Activated T-helper 17 cell treated with anti-CD3 and anti-CD28 coated beads, Interleukin-2, amount 50 U/mL, for 72 hours (primary cell): ENCODE data around the gene SMOC2. TPM values are rescaled to one million over a fixed set of nuclear protein-coding genes. Genes with fewer than 3 reads are reported as not detected.

Experiments used
- ATAC-seq: fragments of 150-1000 bp; cut with Tn5 transposase; replicated peaks from 2 replicates; pipeline ENCODE4 v1.10.0; 2021; ENCODE audit warnings: mild to moderate bottlenecking, moderate library complexity
- H3K27ac Mint-ChIP-seq: one replicate; pipeline ENCODE4 v1.8.0; 2022; ENCODE audit warnings: mixed read lengths
- H3K27me3 Mint-ChIP-seq: one replicate; pipeline ENCODE4 v1.8.0; 2022; ENCODE audit warnings: mixed read lengths
- H3K36me3 Mint-ChIP-seq: one replicate; pipeline ENCODE4 v1.8.0; 2022; ENCODE audit warnings: low read depth, mild to moderate bottlenecking, mixed read lengths
- H3K4me1 Mint-ChIP-seq: one replicate; pipeline ENCODE4 v1.8.0; 2022; ENCODE audit warnings: mixed read lengths
- H3K4me3 Mint-ChIP-seq: one replicate; pipeline ENCODE4 v1.8.0; 2022; ENCODE audit warnings: mild to moderate bottlenecking, mixed read lengths
- H3K9me3 Mint-ChIP-seq: one replicate; pipeline ENCODE4 v1.8.0; 2022; ENCODE audit warnings: mixed read lengths
- total RNA-seq, 2 donors: library from RNA; stranded (reverse); gene quantifications; one replicate each; pipeline ENCODE4 v1.2.3, GENCODE V29; 2022

Gene SMOC2
- total RNA-seq, 2 donors from 2014 or later, result not detected

- Mint-ChIP-seq H3K36me3 (no peaks in the 10 kb centered on the region), H3K4me3 (no peak overlapping the region), H3K27ac (no peak overlapping the region), H3K27me3 (peaks cover 57% of the 10 kb centered on the region), H3K9me3 (no peaks in the 10 kb centered on the region), H3K4me1 (no peaks in the 10 kb centered on the region)
- no peak for ATAC-seq
Observed at GRCh38 chr6:168447700-168448099, 6.7 kb downstream of the SMOC2 start.

- H3K27me3 Mint-ChIP-seq, result peaks cover 52% of the 10 kb centered on the region
- H3K9me3 Mint-ChIP-seq, result no peaks in the 10 kb centered on the region
- ATAC-seq, result no peak
- no peaks in the 10 kb centered on the region for H3K36me3 Mint-ChIP-seq
- no peak overlapping the region for H3K27ac Mint-ChIP-seq
- H3K4me3 Mint-ChIP-seq, result no peak overlapping the region
- no peaks in the 10 kb centered on the region for H3K4me1 Mint-ChIP-seq
Observed at GRCh38 chr6:168448243-168448855, 7.4 kb downstream of the SMOC2 start.

- ATAC-seq, result no peak
- Mint-ChIP-seq H3K27ac (no peak overlapping the region), H3K9me3 (no peaks in the 10 kb centered on the region), H3K36me3 (no peaks in the 10 kb centered on the region), H3K4me3 (no peak overlapping the region), H3K4me1 (no peaks in the 10 kb centered on the region), H3K27me3 (peaks cover 37% of the 10 kb centered on the region)
Observed at GRCh38 chr6:168450917-168451316, 9.9 kb downstream of the SMOC2 start.

- peaks cover 32% of the 10 kb centered on the region for H3K27me3 Mint-ChIP-seq
- H3K9me3 Mint-ChIP-seq, result no peaks in the 10 kb centered on the region
- H3K27ac Mint-ChIP-seq, result no peak overlapping the region
- no peaks in the 10 kb centered on the region for H3K36me3 Mint-ChIP-seq
- no peak for ATAC-seq
- H3K4me1 Mint-ChIP-seq, result no peaks in the 10 kb centered on the region
- no peak overlapping the region for H3K4me3 Mint-ChIP-seq
Observed at GRCh38 chr6:168451805-168452517, 11.0 kb downstream of the SMOC2 start.

- no peaks in the 10 kb centered on the region for H3K36me3 Mint-ChIP-seq
- H3K4me3 Mint-ChIP-seq, result no peak overlapping the region
- ATAC-seq, result no peak
- H3K27me3 Mint-ChIP-seq, result peaks cover 29% of the 10 kb centered on the region
- no peak overlapping the region for H3K27ac Mint-ChIP-seq
- H3K9me3 Mint-ChIP-seq, result no peaks in the 10 kb centered on the region
- H3K4me1 Mint-ChIP-seq, result no peaks in the 10 kb centered on the region
Observed at GRCh38 chr6:168452685-168453377, 11.8 kb downstream of the SMOC2 start.

- no peak for ATAC-seq
- no peaks in the 10 kb centered on the region for H3K4me1 Mint-ChIP-seq
- no peak overlapping the region for H3K4me3 Mint-ChIP-seq
- H3K9me3 Mint-ChIP-seq, result no peaks in the 10 kb centered on the region
- H3K27ac Mint-ChIP-seq, result no peak overlapping the region
- H3K36me3 Mint-ChIP-seq, result no peaks in the 10 kb centered on the region
- peaks cover 24% of the 10 kb centered on the region for H3K27me3 Mint-ChIP-seq
Observed at GRCh38 chr6:168455847-168456530, 15.0 kb downstream of the SMOC2 start.

- H3K4me3 Mint-ChIP-seq, result no peak overlapping the region
- no peaks in the 10 kb centered on the region for H3K36me3 Mint-ChIP-seq
Observed at GRCh38 chr6:168456907-168457652, 16.1 kb downstream of the SMOC2 start.

GRCh38 chr6:168457653-168457934 is 16.6 kb downstream of the SMOC2 start:
- H3K36me3 Mint-ChIP-seq, result no peaks in the 10 kb centered on the region
- no peak for ATAC-seq
- no peaks in the 10 kb centered on the region for H3K4me1 Mint-ChIP-seq
- no peaks in the 10 kb centered on the region for H3K9me3 Mint-ChIP-seq
- H3K27me3 Mint-ChIP-seq, result peaks cover 17% of the 10 kb centered on the region
- H3K27ac Mint-ChIP-seq, result no peak overlapping the region
- H3K4me3 Mint-ChIP-seq, result no peak overlapping the region

More at GRCh38 chr6:168456907-168457652, 16.1 kb downstream of the SMOC2 start:
- Mint-ChIP-seq H3K27me3 (peaks cover 17% of the 10 kb centered on the region), H3K4me1 (no peaks in the 10 kb centered on the region), H3K9me3 (no peaks in the 10 kb centered on the region), H3K27ac (no peak overlapping the region)
- ATAC-seq, result no peak

GRCh38 chr6:168458101-168458500 is 17.1 kb downstream of the SMOC2 start:
- ATAC-seq, result no peak
- H3K27me3 Mint-ChIP-seq, result peaks cover 17% of the 10 kb centered on the region

GRCh38 chr6:168459572-168459971 is 18.6 kb downstream of the SMOC2 start:
- Mint-ChIP-seq H3K27me3 (peaks cover 9% of the 10 kb centered on the region), H3K27ac (no peak overlapping the region), H3K9me3 (no peaks in the 10 kb centered on the region), H3K4me3 (no peak overlapping the region), H3K36me3 (no peaks in the 10 kb centered on the region), H3K4me1 (no peaks in the 10 kb centered on the region)
- no peak for ATAC-seq

More at GRCh38 chr6:168458101-168458500, 17.1 kb downstream of the SMOC2 start:
- Mint-ChIP-seq H3K4me1 (no peaks in the 10 kb centered on the region), H3K4me3 (no peak overlapping the region), H3K27ac (no peak overlapping the region), H3K9me3 (no peaks in the 10 kb centered on the region), H3K36me3 (no peaks in the 10 kb centered on the region)

- H3K27me3 Mint-ChIP-seq, result peaks cover 9% of the 10 kb centered on the region
- no peak overlapping the region for H3K27ac Mint-ChIP-seq
- H3K9me3 Mint-ChIP-seq, result no peaks in the 10 kb centered on the region
- no peaks in the 10 kb centered on the region for H3K4me1 Mint-ChIP-seq
- no peak for ATAC-seq
- no peak overlapping the region for H3K4me3 Mint-ChIP-seq
- H3K36me3 Mint-ChIP-seq, result no peaks in the 10 kb centered on the region
Observed at GRCh38 chr6:168462289-168462853, 21.4 kb downstream of the SMOC2 start.

- Mint-ChIP-seq H3K9me3 (no peaks in the 10 kb centered on the region), H3K4me3 (no peak overlapping the region), H3K36me3 (no peaks in the 10 kb centered on the region), H3K27ac (no peak overlapping the region), H3K27me3 (peaks cover 7% of the 10 kb centered on the region), H3K4me1 (no peaks in the 10 kb centered on the region)
- ATAC-seq, result no peak
Observed at GRCh38 chr6:168464546-168464945, 23.6 kb downstream of the SMOC2 start.

GRCh38 chr6:168468045-168468444 is 27.1 kb downstream of the SMOC2 start:
- no peak for ATAC-seq
- H3K27ac Mint-ChIP-seq, result no peak overlapping the region
- no peaks in the 10 kb centered on the region for H3K4me1 Mint-ChIP-seq
- H3K4me3 Mint-ChIP-seq, result no peak overlapping the region
- H3K9me3 Mint-ChIP-seq, result no peaks in the 10 kb centered on the region
- H3K36me3 Mint-ChIP-seq, result no peaks in the 10 kb centered on the region
- peaks cover 13% of the 10 kb centered on the region for H3K27me3 Mint-ChIP-seq

- no peaks in the 10 kb centered on the region for H3K36me3 Mint-ChIP-seq
- no peaks in the 10 kb centered on the region for H3K4me1 Mint-ChIP-seq
- no peaks in the 10 kb centered on the region for H3K9me3 Mint-ChIP-seq
Observed at GRCh38 chr6:168469521-168469920, 28.5 kb downstream of the SMOC2 start.

More at GRCh38 chr6:168469521-168469920, 28.5 kb downstream of the SMOC2 start:
- no peak for ATAC-seq
- H3K27me3 Mint-ChIP-seq, result peaks cover 20% of the 10 kb centered on the region
- no peak overlapping the region for H3K4me3 Mint-ChIP-seq
- no peak overlapping the region for H3K27ac Mint-ChIP-seq
